Smooth muscle cell (in vitro differentiated cells): Measurements from ENCODE around the gene HOXD4. TPM values are rescaled to one million over a fixed set of nuclear protein-coding genes. Genes with fewer than 3 reads are reported as not detected.

Source experiments
- DNase-seq: peaks from one replicate; lab custom pipeline; 2025; ENCODE audit not compliant: unreplicated experiment; lab: John Stamatoyannopoulos, UW
- H2AFZ ChIP-seq: fragments of 200-600 bp; sonication (generic); 2 replicates; pipeline ENCODE4 v1.6.0; 2016; ENCODE audit warnings: antibody characterized with exemption, low read depth, mild to moderate bottlenecking
- H3F3A ChIP-seq: fragments of 200-600 bp; sonication (generic); 2 replicates; pipeline ENCODE4 v1.6.0; 2017; ENCODE audit warnings: antibody characterized with exemption, low read depth
- H3K27ac ChIP-seq: fragments of 200-600 bp; sonication (generic); 2 replicates; pipeline ENCODE4 v1.5.1; 2016; ENCODE audit warnings: low read depth, mild to moderate bottlenecking
- H3K27me3 ChIP-seq: fragments of 200-600 bp; sonication (generic); 2 replicates; pipeline ENCODE4 v1.6.1; 2016; ENCODE audit warnings: low read depth, mild to moderate bottlenecking
- H3K36me3 ChIP-seq: fragments of 200-600 bp; sonication (generic); 2 replicates; pipeline ENCODE4 v1.5.1; 2016; ENCODE audit warnings: low read depth
- H3K4me1 ChIP-seq: fragments of 200-600 bp; sonication (generic); 2 replicates; pipeline ENCODE4 v1.5.1; 2016; ENCODE audit warnings: low read depth
- H3K4me2 ChIP-seq: fragments of 200-600 bp; sonication (generic); 2 replicates; pipeline ENCODE4 v1.6.0; 2016; ENCODE audit warnings: mild to moderate bottlenecking
- H3K4me3 ChIP-seq: fragments of 200-600 bp; sonication (generic); 2 replicates; pipeline ENCODE4 v1.5.1; 2016; ENCODE audit warnings: mild to moderate bottlenecking
- H3K79me2 ChIP-seq: fragments of 200-600 bp; sonication (generic); 2 replicates; pipeline ENCODE4 v1.6.0; 2016; ENCODE audit warnings: low read depth, mild to moderate bottlenecking
- H3K9ac ChIP-seq: fragments of 200-600 bp; sonication (generic); 2 replicates; pipeline ENCODE4 v1.6.0; 2016; ENCODE audit warnings: low read depth
- H3K9me3 ChIP-seq: fragments of 200-600 bp; sonication (generic); replicated peaks from 2 replicates; pipeline ENCODE4 v1.5.1; 2016; ENCODE audit warnings: low read depth
- H4K20me1 ChIP-seq: fragments of 200-600 bp; sonication (generic); 2 replicates; pipeline ENCODE4 v1.6.0; 2016; ENCODE audit warnings: low read depth
- CTCF ChIP-seq: fragments of 200-600 bp; sonication (generic); IDR thresholded peaks from 2 replicates; pipeline ENCODE4 v1.5.1; 2017; ENCODE audit warnings: borderline replicate concordance, mild to moderate bottlenecking, antibody characterized with exemption; ENCODE audit not compliant: insufficient read depth, poor library complexity, severe bottlenecking
- WGBS: methylation state at CpG from one replicate; pipeline ENCODE4 v1.1.7; 2016; ENCODE audit warnings: low lambda C conversion rate; 5-methylcytosine and 5-hydroxymethylcytosine counted together
- polyA plus RNA-seq: library from polyadenylated mRNA; unstranded; fragments of >200 nt; fragmentation: Nextera tagmentation; extraction: Ambion mirVana; gene quantifications from 2 replicates; pipeline ENCODE4 v1.2.1, GENCODE V29; 2016
- total RNA-seq: library from RNA; depleted of rRNA; stranded (reverse); fragments of >200 nt; gene quantifications from 2 replicates; pipeline ENCODE4 v1.2.3, GENCODE V29; 2014

The HOXD4 gene
- total and polyA plus RNA-seq, 2 experiments from 2014 or later, result not detected

GRCh38 chr2:176133389-176133788, 18.0 kb upstream of the HOXD4 start:
- Histone ChIP-seq H3K9me3 (no peaks in the 10 kb centered on the region), H4K20me1 (no peaks in the 10 kb centered on the region), H3K79me2 (no peaks in the 10 kb centered on the region), H3K4me2 (no peak overlapping the region), H3K4me1 (peaks cover 7% of the 10 kb centered on the region), H3F3A (no peaks in the 10 kb centered on the region), H3K27ac (no peak overlapping the region), H3K9ac (no peak overlapping the region), H2AFZ (no peak overlapping the region), H3K36me3 (no peaks in the 10 kb centered on the region), H3K27me3 (peaks cover 98% of the 10 kb centered on the region), H3K4me3 (no peak overlapping the region)
- no peak for DNase-seq
- no peak for TF ChIP-seq CTCF

GRCh38 chr2:176134035-176134434, 17.3 kb upstream of the HOXD4 start:
- Histone ChIP-seq H3K4me2 (no peak overlapping the region), H3K4me3 (no peak overlapping the region), H4K20me1 (no peaks in the 10 kb centered on the region), H3K27me3 (peaks cover 98% of the 10 kb centered on the region), H2AFZ (no peak overlapping the region), H3K9me3 (no peaks in the 10 kb centered on the region), H3K36me3 (no peaks in the 10 kb centered on the region), H3K9ac (no peak overlapping the region), H3K4me1 (peaks cover 7% of the 10 kb centered on the region), H3K27ac (no peak overlapping the region), H3F3A (no peaks in the 10 kb centered on the region), H3K79me2 (no peaks in the 10 kb centered on the region)
- 26% methylated on average over 4 of the region's 4 CpGs for WGBS
- no peak for DNase-seq
- TF ChIP-seq CTCF, result no peak

- Histone ChIP-seq H3K79me2 (no peaks in the 10 kb centered on the region), H3K36me3 (no peaks in the 10 kb centered on the region), H3K4me1 (no peaks in the 10 kb centered on the region), H3K9me3 (no peaks in the 10 kb centered on the region), H4K20me1 (no peaks in the 10 kb centered on the region), H3K27ac (no peak overlapping the region), H3K4me3 (no peak overlapping the region), H3K9ac (no peak overlapping the region), H2AFZ (no peak overlapping the region), H3K4me2 (no peak overlapping the region), H3K27me3 (peaks cover 98% of the 10 kb centered on the region), H3F3A (no peaks in the 10 kb centered on the region)
- no peak for DNase-seq
- no peak for TF ChIP-seq CTCF
Observed at GRCh38 chr2:176135035-176135440, 16.3 kb upstream of the HOXD4 start.

- H3K27ac ChIP-seq, result no peak overlapping the region
- DNase-seq, result no peak
Observed at GRCh38 chr2:176136374-176137251, 14.7 kb upstream of the HOXD4 start.

More at GRCh38 chr2:176136374-176137251, 14.7 kb upstream of the HOXD4 start:
- H3K9me3 ChIP-seq, result no peaks in the 10 kb centered on the region
- H3K4me1 ChIP-seq, result no peaks in the 10 kb centered on the region
- H3F3A ChIP-seq, result no peaks in the 10 kb centered on the region
- H4K20me1 ChIP-seq, result no peaks in the 10 kb centered on the region
- peak overlapping the region; percentile 88 for H2AFZ ChIP-seq
- H3K4me2 ChIP-seq, result peak overlapping the region; percentile 94
- no peaks in the 10 kb centered on the region for H3K79me2 ChIP-seq
- H3K9ac ChIP-seq, result no peak overlapping the region
- TF ChIP-seq CTCF, result no peak
- WGBS, result 2% methylated on average over 63 of the region's 71 CpGs
- peak overlapping the region; percentile 65 for H3K4me3 ChIP-seq
- H3K36me3 ChIP-seq, result no peaks in the 10 kb centered on the region
- peaks cover 95% of the 10 kb centered on the region for H3K27me3 ChIP-seq
